Activated CD4-positive, CD25-positive, alpha-beta regulatory T cell treated with anti-CD3 and anti-CD28 coated beads, Interleukin-2, amount 50 U/mL, for 24 hours (primary cell): ENCODE results near the gene IPO8.

ENCODE experiments used
- ATAC-seq, 2 donors: fragments of 150-1000 bp; cut with Tn5 transposase; one replicate each; pipeline ENCODE4 v1.10.0; 2021; ENCODE audit warnings: mild to moderate bottlenecking in 1 of 2, moderate library complexity in 1 of 2

The IPO8 gene

GRCh38 chr12:30695199-30696102, at the start of gene IPO8:
Gene IPO8, minus strand, starts transcription at chr12:30695869. Its CDS starts 222 bp downstream, at chr12:30695647.
- ATAC-seq, result peak; percentile 89 to 91

GRCh38 chr12:30744321-30744720, 48.7 kb upstream of the IPO8 start:
- no peak for ATAC-seq

GRCh38 chr12:30740274-30740673, 44.6 kb upstream of the IPO8 start:
- ATAC-seq, result no peak

- ATAC-seq, result no peak
Measured at GRCh38 chr12:30739020-30739419, 43.4 kb upstream of the IPO8 start.

GRCh38 chr12:30732954-30733637, 37.4 kb upstream of the IPO8 start:
- ATAC-seq, result no peak

GRCh38 chr12:30730011-30730410, 34.3 kb upstream of the IPO8 start:
- no peak for ATAC-seq

GRCh38 chr12:30729547-30729946, 33.9 kb upstream of the IPO8 start:
- no peak for ATAC-seq

GRCh38 chr12:30726647-30727046, 31.0 kb upstream of the IPO8 start:
- ATAC-seq, result no peak

GRCh38 chr12:30725739-30726138, 30.1 kb upstream of the IPO8 start:
- no peak for ATAC-seq

- ATAC-seq, result no peak
Measured at GRCh38 chr12:30719060-30719459, 23.4 kb upstream of the IPO8 start.

- no peak for ATAC-seq
Measured at GRCh38 chr12:30707613-30708342, 12.1 kb upstream of the IPO8 start.

- ATAC-seq, result no peak
Measured at GRCh38 chr12:30706476-30706875, 10.8 kb upstream of the IPO8 start.

GRCh38 chr12:30701056-30701455, 5.4 kb upstream of the IPO8 start:
- ATAC-seq, result no peak

GRCh38 chr12:30700216-30700900, 4.7 kb upstream of the IPO8 start:
- no peak for ATAC-seq

GRCh38 chr12:30698346-30698745, 2.7 kb upstream of the IPO8 start:
- no peak for ATAC-seq

- no peak for ATAC-seq
Measured at GRCh38 chr12:30696943-30697342, 1.3 kb upstream of the IPO8 start.

- no peak for ATAC-seq
Measured at GRCh38 chr12:30696486-30696885, 817 bp upstream of the IPO8 start.

GRCh38 chr12:30696103-30696408, 387 bp upstream of the IPO8 start:
- peak; percentile 7 to 8 for ATAC-seq

- ATAC-seq, result no peak
Measured at GRCh38 chr12:30694412-30695198, 1.1 kb downstream of the IPO8 start.

- no peak for ATAC-seq
Measured at GRCh38 chr12:30692470-30692869, 3.2 kb downstream of the IPO8 start.

GRCh38 chr12:30691122-30691879, 4.4 kb downstream of the IPO8 start:
- no peak for ATAC-seq
